HG02885 (cell line): ENCODE results near the gene CLDN5.
"Not testable (repeated sequence)": the region's sequence is repeated elsewhere in the genome, so short reads cannot be mapped to it uniquely, and the experiment has no call there.

Experiments
- ATAC-seq: cut with Tn5 transposase; IDR thresholded peaks from one replicate; pipeline ENCODE4 v1.9.1; 2021; ENCODE audit warnings: mild to moderate bottlenecking; ENCODE audit not compliant: unreplicated experiment, poor library complexity

The CLDN5 gene

DNA sequence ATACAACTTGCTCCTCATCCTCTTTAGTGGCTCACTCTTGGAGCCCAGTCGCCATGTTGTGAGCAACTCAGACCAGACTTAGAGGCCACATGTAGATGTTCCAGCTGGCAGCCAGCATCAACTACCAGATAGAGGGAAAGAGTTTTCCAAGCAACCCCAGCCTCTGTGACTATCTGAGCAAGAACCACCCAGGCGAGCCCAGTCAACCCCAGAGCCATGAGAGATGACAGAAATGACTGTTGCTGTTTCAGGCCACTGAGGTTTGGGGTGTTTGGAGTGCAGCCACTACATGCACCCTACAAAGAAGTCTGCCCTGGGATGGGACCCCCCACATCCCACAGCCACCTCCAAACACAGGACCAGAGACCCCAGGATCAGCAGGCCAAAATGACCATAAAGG, 24.8 kb upstream of the CLDN5 start:
- no peak for ATAC-seq

DNA sequence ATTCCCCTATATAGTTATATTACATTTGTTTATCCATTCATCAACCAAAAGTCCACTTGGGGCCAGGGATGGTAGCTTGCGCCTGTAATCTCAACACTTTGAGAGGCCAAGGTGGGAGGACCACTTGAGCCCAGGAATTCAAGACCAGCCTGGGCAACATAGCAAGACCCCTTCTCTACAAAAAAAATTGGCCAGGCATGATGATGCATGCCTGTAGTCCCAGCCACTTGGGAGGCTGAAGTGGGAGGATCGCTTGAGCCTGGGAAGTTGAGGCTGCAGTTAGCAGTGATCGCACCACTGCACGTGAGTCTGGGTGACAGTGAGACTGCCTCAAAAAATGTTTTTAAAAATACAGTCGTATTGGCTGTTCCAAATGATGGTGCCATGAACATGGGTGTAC, 24.2 kb upstream of the CLDN5 start:
- ATAC-seq, result not testable (repeated sequence)

DNA sequence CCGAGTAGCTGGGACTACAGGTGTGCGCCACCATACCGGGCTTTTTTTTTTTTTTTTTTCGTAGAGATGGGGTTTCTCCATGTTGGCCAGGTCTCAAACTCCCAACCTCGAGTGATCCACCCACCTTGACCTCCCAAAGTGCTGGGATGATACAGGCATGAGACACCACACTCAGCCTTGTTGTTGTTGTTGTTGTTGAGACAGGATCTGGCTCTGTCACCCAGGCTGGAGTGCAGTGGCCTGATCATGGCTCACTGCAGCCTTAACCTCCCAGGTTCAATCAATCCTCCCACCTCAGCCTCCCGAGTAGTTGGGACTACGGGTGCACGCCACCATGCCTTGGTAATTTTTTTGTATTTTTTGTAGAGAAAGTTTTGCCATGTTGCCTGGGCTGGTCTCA, 23.4 kb upstream of the CLDN5 start:
- no peak for ATAC-seq

DNA sequence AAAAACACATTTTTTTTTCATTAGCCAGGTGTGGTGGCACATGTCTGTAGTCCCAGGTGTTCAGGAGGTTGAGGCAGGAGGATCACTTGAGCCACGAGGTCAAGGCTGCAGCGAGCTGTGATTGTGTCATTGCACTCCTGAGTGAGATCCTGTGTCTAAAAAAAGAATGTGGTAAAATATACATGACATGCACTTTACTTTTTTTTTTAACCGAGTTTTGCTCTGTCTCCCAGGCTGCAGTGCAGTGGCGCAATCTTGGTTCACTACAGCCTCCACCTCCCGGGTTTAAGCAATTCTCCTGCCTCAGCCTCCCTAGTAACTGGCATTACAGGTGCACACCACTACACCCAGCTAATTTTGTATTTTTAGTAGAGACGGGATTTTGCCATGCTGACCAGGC, 22.5 kb upstream of the CLDN5 start:
- no peak for ATAC-seq

DNA sequence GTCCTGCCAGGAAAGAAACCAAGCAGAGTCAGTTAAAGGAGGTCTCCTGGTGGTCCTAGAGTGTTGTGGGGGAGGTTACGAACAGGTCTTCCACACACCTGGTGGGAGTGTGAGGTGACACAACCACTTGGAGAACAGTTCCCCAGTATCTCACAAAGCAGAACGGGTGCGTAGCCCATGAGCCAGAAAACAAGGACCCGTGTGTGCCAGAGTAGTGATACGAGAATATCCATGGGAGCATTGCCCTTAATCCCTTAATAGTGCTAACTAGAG, 21.7 kb upstream of the CLDN5 start:
- ATAC-seq, result no peak

DNA sequence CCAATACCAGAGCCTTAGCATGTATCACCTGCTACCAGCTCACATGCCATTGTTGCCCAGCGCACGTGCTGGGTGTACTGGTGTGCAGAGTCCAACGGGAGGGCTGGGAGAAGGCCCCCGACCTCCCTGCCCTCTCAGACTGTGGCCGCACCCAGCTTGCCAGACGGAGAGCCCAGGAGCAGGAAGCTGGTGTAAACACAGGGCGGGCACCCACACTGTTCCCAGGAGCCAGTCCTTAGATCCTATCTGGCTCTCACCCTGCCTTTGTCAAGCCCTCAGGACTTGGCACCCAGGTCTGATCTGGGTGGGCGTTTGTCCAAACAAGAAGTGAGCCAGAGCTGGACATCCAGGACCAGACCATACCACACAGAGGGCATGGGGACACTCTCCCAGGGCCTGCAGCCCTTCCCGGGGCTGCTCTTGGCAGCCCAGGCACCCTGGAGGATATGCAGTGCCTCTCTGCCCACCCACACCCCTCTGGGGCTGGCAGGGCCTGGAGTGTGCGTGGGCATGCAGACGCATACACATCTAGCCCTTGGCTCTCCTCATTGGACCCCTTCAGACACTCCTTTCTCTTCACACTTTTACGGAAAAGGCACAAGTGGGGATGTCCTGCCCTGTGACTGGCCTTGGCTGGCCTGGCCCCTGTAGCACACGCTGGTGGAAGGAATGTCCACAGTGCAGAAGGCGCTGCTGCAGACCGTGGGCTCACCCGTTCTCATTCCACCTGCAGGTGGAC, 19.9 kb upstream of the CLDN5 start:
- ATAC-seq, result no peak

DNA sequence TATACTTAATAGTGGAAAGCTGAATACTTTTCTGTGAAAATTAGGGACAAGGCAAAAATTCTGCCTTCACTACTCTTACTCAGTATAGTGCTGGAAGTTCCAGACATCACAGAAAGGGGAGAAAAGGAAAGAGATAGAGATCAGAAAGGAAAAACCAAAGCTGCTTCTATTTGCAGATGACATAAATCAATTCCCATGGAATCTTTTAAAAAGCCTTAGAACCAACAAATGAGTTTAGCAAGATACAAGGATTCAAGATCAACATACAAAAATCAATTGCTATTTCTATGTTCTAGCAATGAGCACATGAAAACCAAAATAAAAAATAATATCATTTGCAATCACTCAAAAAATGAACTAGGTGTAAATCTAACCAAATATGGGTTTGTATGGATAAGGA, 16.2 kb upstream of the CLDN5 start:
- ATAC-seq, result no peak

DNA sequence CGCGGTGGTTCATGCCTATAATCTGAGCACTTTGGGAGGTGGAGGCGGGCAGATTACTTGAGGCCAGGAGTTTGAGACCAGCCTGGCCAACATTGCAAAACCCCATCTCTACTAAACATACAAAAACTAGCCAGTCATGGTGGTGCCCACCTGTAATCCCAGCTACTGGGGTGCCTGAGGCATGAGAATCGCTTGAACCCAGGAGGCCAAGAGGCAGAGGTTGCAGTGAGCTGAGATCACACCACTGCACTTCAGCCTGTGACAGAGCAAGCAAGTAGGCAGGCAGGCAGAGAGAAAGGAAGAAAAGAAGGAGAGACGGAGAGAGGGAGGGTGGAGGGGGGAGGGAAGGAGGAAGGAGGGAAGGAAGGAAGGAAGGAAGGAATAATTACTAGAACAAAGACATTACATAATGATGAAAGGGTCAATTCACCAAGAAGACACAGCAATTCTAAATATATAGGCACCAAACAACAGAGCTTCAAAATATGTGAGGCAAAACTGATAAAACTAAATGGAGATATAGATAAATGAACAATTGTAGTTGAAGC, 13.8 kb upstream of the CLDN5 start:
- no peak for ATAC-seq

DNA sequence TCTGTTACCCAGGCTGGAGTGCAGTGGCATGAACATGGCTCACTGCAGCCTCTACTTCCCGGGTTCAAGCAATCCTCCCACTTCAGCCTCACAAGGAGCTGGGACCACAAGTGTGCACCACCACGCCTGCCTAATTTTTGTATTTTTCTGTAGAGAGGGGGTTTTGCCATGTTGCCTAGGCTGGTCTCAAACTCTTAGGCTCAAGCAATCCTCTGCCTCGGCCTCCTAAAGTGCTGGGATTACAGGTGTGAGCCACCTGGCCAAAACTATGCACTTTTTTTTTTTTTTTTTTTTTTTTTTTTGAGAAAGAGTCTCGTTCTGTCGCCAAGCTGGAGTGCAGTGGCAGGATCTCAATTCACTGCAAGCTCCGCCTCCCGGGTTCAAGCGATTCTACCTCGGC, 12.4 kb upstream of the CLDN5 start:
- no peak for ATAC-seq

DNA sequence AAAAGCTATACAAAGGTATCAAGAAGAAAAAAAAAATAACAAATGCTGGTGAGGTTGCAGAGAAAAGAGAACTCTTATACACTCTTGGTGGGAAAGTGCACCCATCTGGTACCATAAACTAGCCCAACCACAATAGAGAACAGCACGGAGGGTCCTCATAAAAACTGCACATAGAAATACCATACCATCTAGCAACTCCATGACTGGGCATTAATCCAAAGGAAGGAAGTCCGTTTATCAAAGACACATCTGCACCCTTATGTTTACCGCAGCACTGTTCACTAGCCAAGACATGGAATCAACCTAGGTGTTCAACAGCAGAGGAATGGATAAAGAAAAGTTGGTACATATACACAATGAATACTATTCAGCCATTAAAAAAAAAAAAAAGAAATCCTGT, 10.8 kb upstream of the CLDN5 start:
- no peak for ATAC-seq

DNA sequence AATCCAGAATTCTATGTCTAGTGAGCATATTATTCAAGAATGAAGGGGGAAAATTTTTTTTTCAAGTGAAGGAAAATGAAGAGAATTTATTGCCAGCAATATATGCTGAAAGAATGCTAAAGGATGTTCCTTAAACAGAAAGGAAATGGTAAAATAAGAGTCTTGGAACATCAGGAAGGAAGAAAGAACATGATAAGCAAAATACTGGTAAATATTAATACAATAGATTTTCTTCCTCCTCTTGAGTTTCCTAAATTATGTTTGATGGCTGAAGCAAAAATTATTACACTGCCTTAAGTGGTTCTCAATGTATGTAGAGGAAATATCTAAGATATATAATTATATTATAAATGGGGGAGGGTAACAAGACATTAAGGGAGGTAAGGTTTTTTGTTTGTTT, 9.6 kb upstream of the CLDN5 start:
- ATAC-seq, result no peak

DNA sequence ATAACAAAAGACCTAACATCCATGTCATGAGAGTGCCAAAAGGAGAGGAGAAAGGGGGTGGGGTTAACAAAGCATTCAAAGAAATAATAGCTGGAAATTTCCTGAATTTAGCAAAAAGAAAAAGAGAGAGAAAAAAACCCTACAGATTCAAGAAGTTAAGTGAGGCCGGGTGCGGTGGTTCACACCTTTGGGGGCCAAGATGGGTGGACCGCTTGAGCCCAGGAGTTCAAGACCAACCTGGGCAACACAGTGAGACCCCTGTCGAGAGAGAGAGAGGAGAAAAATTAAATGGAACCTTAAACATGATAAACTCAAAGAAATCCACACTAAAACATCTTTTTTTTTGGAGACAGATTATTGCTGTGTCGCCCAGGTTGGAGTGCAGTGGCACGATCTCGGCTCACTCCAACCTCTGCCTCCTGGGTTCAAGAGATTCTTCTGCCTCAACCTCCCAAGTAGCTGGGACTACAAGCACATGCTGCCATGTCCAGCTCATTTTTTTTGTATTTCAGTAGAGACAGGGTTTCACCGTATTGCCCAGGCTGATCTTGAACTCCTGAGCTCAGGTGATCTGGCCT, 8.9 kb upstream of the CLDN5 start:
- ATAC-seq, result no peak

DNA sequence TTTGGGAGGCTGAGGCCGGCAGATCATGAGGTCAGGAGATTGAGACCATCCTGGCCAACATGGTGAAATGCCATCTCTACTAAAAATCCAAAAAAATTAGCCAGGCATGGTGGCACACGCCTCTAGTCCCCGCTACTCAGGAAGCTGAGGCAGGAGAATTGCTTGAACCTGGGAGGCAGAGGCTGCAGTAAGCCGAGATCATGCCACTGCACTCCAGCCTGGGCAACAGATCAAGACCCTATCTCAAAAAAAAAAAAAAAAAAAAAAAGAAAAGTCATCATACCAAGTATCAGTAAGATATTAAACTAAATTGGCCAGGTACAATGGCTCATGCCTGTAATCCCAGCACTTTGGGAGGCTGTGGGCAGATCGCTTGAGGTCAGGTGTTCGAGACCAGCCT, 7.1 kb upstream of the CLDN5 start:
- not testable (repeated sequence) for ATAC-seq

DNA sequence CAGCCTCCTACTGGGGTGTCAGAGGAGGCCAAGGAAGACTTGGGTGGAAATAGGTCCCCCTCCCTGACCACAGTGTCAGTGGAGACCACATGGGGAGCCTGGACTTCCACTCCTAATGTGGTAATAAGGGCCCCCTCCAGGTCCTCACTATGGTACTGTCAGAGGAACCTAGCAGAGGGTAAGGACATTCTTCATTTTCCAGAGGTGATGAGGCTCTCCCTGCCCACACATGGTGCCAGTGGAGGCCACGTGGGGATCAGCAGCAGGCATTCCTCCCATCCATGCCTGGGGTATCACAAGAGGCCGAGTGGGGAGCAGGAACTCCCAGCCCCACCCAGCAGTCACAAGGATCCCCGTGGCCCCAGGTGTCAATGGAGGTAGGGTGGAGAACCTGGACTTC, 6.5 kb upstream of the CLDN5 start:
- no peak for ATAC-seq

DNA sequence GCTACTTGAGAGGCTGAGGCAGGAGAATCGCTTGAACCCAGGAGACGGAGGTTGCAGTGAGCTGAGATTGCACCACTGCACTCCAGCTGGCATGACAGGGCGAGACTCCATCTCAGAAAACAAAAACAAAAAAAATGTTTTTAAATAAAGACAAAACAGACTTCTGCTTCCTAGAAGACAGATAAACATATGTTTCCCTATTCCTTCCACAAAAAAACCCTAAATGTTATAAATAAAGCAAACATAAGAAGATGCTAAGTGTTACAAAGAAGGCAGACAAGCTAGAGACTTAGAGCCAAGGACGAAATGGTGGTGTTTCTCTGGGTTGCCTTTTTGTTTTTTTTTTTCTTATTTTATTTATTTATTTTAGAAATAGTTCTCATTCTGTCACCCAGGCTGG, 5.6 kb upstream of the CLDN5 start:
- no peak for ATAC-seq

DNA sequence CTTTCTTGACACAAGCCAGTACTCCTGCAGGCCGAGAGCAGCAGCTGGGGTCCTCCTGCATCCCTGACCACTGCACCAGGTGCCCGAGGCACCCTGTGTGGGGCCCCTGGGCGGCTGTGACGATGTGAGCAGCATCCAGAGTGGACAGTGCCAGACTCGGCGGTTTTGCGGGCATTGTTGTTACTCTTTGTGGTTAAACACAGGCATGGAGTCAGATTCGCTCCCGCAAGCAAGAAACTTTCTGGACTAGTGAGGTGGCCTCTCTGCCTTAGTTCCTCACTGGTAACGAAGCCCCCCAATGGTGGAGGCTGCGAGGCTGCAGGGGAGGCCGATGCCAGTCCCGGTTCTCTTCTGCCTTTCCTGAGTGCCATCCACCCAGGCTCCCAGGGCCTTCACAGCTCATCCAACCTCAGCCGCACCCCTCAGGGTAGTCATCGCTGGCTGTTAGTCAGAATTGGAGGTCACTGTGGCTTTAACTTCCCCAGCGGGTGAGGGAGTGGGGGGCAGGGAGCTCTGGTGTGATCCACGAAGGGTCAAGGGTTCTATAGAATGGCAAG, 3.7 kb upstream of the CLDN5 start:
- ATAC-seq, result no peak

DNA sequence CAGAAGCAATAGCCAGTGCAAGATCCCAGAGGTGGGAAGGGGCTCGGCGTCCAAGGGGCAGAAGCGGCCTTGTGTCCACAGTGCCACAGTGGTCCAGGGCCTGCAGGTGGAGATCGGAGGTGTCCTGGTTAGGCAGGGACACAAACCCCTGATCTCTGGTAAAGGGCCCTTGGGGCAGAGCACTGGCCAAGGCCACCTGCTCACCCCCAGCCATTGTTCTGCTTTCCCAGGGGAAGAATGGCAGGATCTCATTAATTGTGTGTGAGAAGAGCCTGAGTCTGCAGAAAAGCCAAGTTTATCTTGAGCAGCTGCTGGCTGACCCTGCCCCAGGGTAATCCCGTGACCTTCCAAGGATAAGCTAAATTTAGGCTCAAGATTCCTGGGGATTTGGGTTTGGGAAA, 3.1 kb upstream of the CLDN5 start:
- no peak for ATAC-seq

DNA sequence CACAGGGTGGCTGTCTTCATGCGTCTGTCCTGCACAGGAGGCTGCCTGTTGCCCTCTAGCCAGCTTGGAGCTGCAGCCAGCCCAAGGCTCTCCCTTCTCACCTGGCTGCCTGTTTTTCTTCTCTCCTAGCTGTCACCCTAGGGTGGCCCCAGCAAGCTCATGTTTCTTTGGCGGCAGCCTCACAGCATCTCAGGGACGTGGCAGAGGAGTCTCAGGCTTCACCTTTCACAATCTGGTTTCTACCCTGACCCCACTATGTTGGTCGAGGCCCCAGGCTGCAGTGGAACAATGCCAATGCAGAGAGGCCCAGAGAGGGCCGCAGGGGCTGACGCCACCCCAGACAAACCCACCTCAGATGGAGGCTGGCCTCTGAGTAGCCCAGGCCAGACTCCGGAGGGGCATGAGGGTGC, 2.5 kb upstream of the CLDN5 start:
- ATAC-seq, result no peak

DNA sequence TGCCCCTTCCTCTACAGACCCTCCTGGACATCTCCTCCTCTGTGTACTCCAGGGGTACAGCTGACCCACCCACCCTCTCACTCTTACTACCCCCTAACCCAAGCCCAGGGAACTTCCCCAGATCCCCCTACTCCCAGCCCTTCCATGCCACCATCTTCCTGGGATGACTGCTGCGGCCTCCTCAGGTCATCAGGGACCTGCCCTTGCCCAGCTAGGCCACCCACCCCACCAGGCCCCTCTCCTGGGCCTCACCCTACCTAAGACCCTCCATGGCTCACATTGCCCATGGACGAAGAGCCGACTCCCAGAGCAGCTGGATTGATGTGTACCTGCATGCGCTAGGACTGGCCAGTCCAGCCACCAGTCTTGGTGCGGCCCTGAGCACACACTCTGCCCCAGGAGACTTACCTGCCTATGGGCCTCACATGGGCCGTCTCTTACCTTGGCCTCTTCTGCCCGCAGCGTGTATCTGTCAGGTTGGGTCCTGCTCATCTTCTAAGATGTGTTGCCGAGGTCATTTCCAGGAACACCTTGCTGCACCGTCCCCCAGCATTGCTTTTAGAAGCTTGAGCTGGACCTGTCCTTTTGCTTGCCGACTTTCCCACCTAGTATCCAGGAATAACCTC, 2.0 kb upstream of the CLDN5 start:
- ATAC-seq, result no peak

DNA sequence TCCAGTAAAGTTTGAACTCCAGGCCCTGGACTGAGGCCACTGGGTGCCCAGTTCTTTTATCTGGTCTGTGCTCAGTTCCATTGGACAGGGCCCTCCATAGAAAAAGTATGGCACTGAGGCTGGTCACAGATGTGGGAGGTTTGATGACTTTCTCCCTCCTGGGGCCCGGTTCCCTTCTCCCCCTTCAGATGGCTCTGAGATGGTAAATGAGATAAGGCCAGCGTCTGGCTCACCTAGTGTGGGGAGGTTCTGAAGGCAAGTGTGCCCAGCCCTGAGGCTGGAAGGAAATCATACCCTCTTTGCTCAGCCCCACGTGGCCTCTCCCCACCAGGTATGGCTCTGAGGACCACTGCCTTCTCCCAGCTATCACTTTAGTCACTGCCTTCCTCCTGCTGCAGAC, 1.5 kb upstream of the CLDN5 start:
- no peak for ATAC-seq

DNA sequence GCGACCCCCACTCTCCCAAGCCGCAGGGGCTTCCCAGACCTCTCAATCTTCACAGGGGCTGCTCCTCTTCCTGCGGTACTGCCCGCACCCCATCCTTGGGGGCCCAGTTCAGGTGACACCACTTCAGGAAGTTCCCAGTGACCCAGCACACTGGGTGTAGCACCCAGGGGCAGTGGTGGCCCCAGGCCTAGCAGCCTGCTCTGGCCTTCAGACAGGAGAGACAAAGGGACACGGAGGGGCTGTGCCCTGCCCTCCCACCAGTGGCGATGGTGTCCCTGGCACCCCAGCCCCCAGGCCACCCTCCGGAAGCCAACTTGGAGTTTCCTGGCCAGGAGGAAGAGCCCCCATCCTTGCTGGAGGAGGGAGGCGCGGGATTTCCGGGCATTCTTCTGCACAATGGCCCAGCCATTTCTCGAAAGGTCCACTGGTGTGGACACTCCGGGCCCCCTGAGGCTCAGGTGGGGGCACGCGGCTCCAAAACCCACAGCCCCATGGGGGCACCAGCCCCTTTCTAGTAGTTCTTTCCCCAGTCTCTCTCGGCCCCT, 978 bp upstream of the CLDN5 start:
- ATAC-seq, result no peak
